Measurements from ENCODE around the gene WDR46.

The WDR46 gene

GRCh38 chr6:33313709-33314514 lies 24.9 kb upstream of the WDR46 start, which contains the start of gene TAPBP:
TAPBP (minus strand) TSS chr6:33314078; CDS start chr6:33314041, 37 bp downstream.
- Histone ChIP-seq H2AFZ (ENCODE audit: low read length) (no peak within 1 kb of the TSS), H3K9me3 (ENCODE audit: low read length) (no peaks in the 10 kb centered on the region), H3K9ac (ENCODE audit: low read length) (peak within 1 kb of the TSS; percentile 83), H3K4me1 (ENCODE audit: insufficient read depth, low read length, severe bottlenecking) (peaks cover 31% of the 10 kb centered on the region), H4K20me1 (ENCODE audit: insufficient read depth, low read length) (no peaks in the 10 kb centered on the region), H3F3A (ENCODE audit: insufficient read depth, low read length) (0 out of 2 replicates have a peak, but pooled peaks cover 4% of the 10 kb centered on the region), H3K36me3 (ENCODE audit: insufficient read depth, low read length) (peaks cover 14% of the 10 kb centered on the region), H3K9me2 (ENCODE audit: low read depth, low read length) (no peaks in the 10 kb centered on the region), H3K27ac (ENCODE audit: low read depth, low read length, poor library complexity, severe bottlenecking) (peak within 1 kb of the TSS; percentile 94), H3K79me2 (ENCODE audit: insufficient read depth, low read length) (peaks cover 16% of the 10 kb centered on the region), H3K27me3 (ENCODE audit: insufficient read depth, low read length) (no peaks in the 10 kb centered on the region), H3K4me2 (ENCODE audit: low read length) (peak within 1 kb of the TSS; percentile 89), H3K4me3 (ENCODE audit: low read depth, low read length, poor library complexity, severe bottlenecking) (peak within 1 kb of the TSS; percentile 85)
- TF ChIP-seq CTCF (IDR thresholded peaks at IDR 0.05; ENCODE audit: low read length): no peak
- no peak for TF ChIP-seq EZH2 (IDR thresholded peaks at IDR 0.05; ENCODE audit: borderline replicate concordance, low read length)

- H3K79me2 ChIP-seq (ENCODE audit: insufficient read depth, low read length): peaks cover 16% of the 10 kb centered on the region
- peak overlapping the region; percentile 85 for H3K4me3 ChIP-seq (ENCODE audit: low read depth, low read length, poor library complexity, severe bottlenecking)
- TF ChIP-seq CTCF (IDR thresholded peaks at IDR 0.05; ENCODE audit: low read length) (no peak), EZH2 (IDR thresholded peaks at IDR 0.05; ENCODE audit: borderline replicate concordance, low read length) (no peak)
- H3K4me1 ChIP-seq (ENCODE audit: insufficient read depth, low read length, severe bottlenecking): peaks cover 24% of the 10 kb centered on the region
- no peaks in the 10 kb centered on the region for H3K9me3 ChIP-seq (ENCODE audit: low read length)
- H4K20me1 ChIP-seq (ENCODE audit: insufficient read depth, low read length): no peaks in the 10 kb centered on the region
- no peaks in the 10 kb centered on the region for H3K9me2 ChIP-seq (ENCODE audit: low read depth, low read length)
- no peaks in the 10 kb centered on the region for H3K27me3 ChIP-seq (ENCODE audit: insufficient read depth, low read length)
- peak overlapping the region; percentile 94 for H3K27ac ChIP-seq (ENCODE audit: low read depth, low read length, poor library complexity, severe bottlenecking)
- H3K9ac ChIP-seq (ENCODE audit: low read length): peak overlapping the region; percentile 83
- H3F3A ChIP-seq (ENCODE audit: insufficient read depth, low read length): no peaks in the 10 kb centered on the region
- H2AFZ ChIP-seq (ENCODE audit: low read length): no peak overlapping the region
- H3K36me3 ChIP-seq (ENCODE audit: insufficient read depth, low read length): peaks cover 8% of the 10 kb centered on the region
- H3K4me2 ChIP-seq (ENCODE audit: low read length): peak overlapping the region; percentile 89
Observed at GRCh38 chr6:33313105-33313708, 24.2 kb upstream of the WDR46 start.

- Histone ChIP-seq H3K79me2 (ENCODE audit: insufficient read depth, low read length) (peaks cover 21% of the 10 kb centered on the region), H3K36me3 (ENCODE audit: insufficient read depth, low read length) (peaks cover 12% of the 10 kb centered on the region), H3K27ac (ENCODE audit: low read depth, low read length, poor library complexity, severe bottlenecking) (peak overlapping the region; percentile 94), H3K9me2 (ENCODE audit: low read depth, low read length) (no peaks in the 10 kb centered on the region), H2AFZ (ENCODE audit: low read length) (no peak overlapping the region), H3F3A (ENCODE audit: insufficient read depth, low read length) (no peaks in the 10 kb centered on the region), H3K9me3 (ENCODE audit: low read length) (no peaks in the 10 kb centered on the region), H3K4me3 (ENCODE audit: low read depth, low read length, poor library complexity, severe bottlenecking) (peak overlapping the region; percentile 85), H3K9ac (ENCODE audit: low read length) (peak overlapping the region; percentile 83), H3K4me2 (ENCODE audit: low read length) (peak overlapping the region; percentile 89), H4K20me1 (ENCODE audit: insufficient read depth, low read length) (no peaks in the 10 kb centered on the region), H3K27me3 (ENCODE audit: insufficient read depth, low read length) (no peaks in the 10 kb centered on the region), H3K4me1 (ENCODE audit: insufficient read depth, low read length, severe bottlenecking) (peaks cover 22% of the 10 kb centered on the region)
- peak; percentile 21; the same call in 1 of the 2 replicates for TF ChIP-seq CTCF (IDR thresholded peaks at IDR 0.05; ENCODE audit: low read length)
- TF ChIP-seq EZH2 (IDR thresholded peaks at IDR 0.05; ENCODE audit: borderline replicate concordance, low read length): no peak
Observed at GRCh38 chr6:33312361-33313104, 23.5 kb upstream of the WDR46 start.
